Spleen (tissue), 11 donors: Measurements from ENCODE around the gene MB. TPM values are rescaled to one million over a fixed set of nuclear protein-coding genes. Genes with fewer than 3 reads are reported as not detected.

Experiments
- DNase-seq: peaks from one replicate; pipeline ENCODE4 v3.0.0-alpha.2; 2020
- H3K27ac ChIP-seq, 8 donors: fragments of 200-600 bp; sonication (generic) in 7 of 8; 1 replicate in 4 of 8; 2 replicates in 4 of 8; pipeline versions ENCODE4 v1.5.0 to v1.8.0; 2016 to 2021; ENCODE audit warnings: inconsistent platforms in 4 of 8, mild to moderate bottlenecking in 4 of 8, moderate library complexity in 1 of 8
- H3K27me3 ChIP-seq, 7 donors: fragments of 200-600 bp; sonication (generic) in 6 of 7; replicated peaks in 1 of 7; 1 replicate in 4 of 7; 2 replicates in 3 of 7; pipeline versions ENCODE4 v1.5.0 to v1.8.0; 2016 to 2021; ENCODE audit warnings: inconsistent platforms in 3 of 7, mild to moderate bottlenecking in 1 of 7
- H3K36me3 ChIP-seq, 6 donors: fragments of 200-600 bp; sonication (generic) in 5 of 6; 1 replicate in 4 of 6; 2 replicates in 2 of 6; pipeline versions ENCODE4 v1.5.0 to v1.8.0; 2016 to 2021; ENCODE audit warnings: inconsistent platforms in 2 of 6
- H3K4me1 ChIP-seq, 6 donors: fragments of 200-600 bp; sonication (generic) in 5 of 6; 1 replicate in 3 of 6; 2 replicates in 3 of 6; pipeline versions ENCODE4 v1.5.0 to v1.8.0; 2016 to 2021; ENCODE audit warnings: inconsistent platforms in 3 of 6
- H3K4me3 ChIP-seq, 8 donors: fragments of 200-600 bp; sonication (generic) in 7 of 8; 1 replicate in 4 of 8; 2 replicates in 4 of 8; pipeline versions ENCODE4 v1.5.0 to v1.8.0; 2016 to 2021; ENCODE audit warnings: inconsistent platforms in 4 of 8, mild to moderate bottlenecking in 4 of 8, moderate library complexity in 2 of 8
- H3K9me3 ChIP-seq, 8 donors: fragments of 200-600 bp; sonication (generic) in 7 of 8; 1 replicate in 4 of 8; 2 replicates in 4 of 8; pipeline versions ENCODE4 v1.5.0 to v1.8.0; 2016 to 2021; ENCODE audit warnings: inconsistent platforms in 4 of 8
- POLR2A ChIP-seq, 3 donors: fragments of 450-650 bp; IDR thresholded peaks; one replicate each; pipeline ENCODE4 v1.5.1; 2017; ENCODE audit warnings: antibody characterized with exemption in 3 of 3, mild to moderate bottlenecking in 1 of 3
- POLR2AphosphoS5 ChIP-seq, 3 donors: sonication (generic); formaldehyde crosslinking; IDR thresholded peaks; one replicate each; pipeline ENCODE4 v1.5.1; 2017; ENCODE audit warnings: antibody characterized with exemption in 3 of 3
- WGBS, 5 donors: extraction: QIAGEN DNeasy Blood & Tissue Kit in 3 of 5; methylation state at CpG; one replicate each; pipeline versions ENCODE4 v1.1.5 to v1.1.7; 2013 to 2018; 5-methylcytosine and 5-hydroxymethylcytosine counted together
- intact Hi-C: fragments of 100-400 bp; cut with DNase I; formaldehyde crosslinking; loops from one replicate; pipeline ENCODE4 v1.15.0; 2023; ENCODE audit warnings: low total_unique reads
- polyA plus RNA-seq, 3 donors: library from polyadenylated mRNA; stranded (reverse); fragments of 200-250 nt; gene quantifications; one replicate each; pipeline ENCODE4 v1.2.1, GENCODE V29; 2013
- total RNA-seq, 7 donors: library from RNA; depleted of rRNA in 3 of 7; stranded (reverse); fragments of >200 nt in 3 of 7; fragmentation: NEBNext Ultra II Directional in 4 of 7; extraction: Animal tissue kit (Norgen Biotek cat#: 25700) in 4 of 7; gene quantifications; one replicate each; pipeline versions ENCODE4 v1.1.0 to v1.2.1, GENCODE V29; 2016 to 2021
- TF ChIP-seq, protein P1 (sequence below), 11 experiments: fragments of 200-600 bp in 7 of 11; fragments of 450-650 bp in 4 of 11; sonication (generic) in 4 of 11; IDR thresholded peaks in 8 of 11; conservative IDR thresholded peaks in 3 of 11; 1 replicate in 7 of 11; 2 replicates in 4 of 11; pipeline versions ENCODE4 v1.4.0 to v1.8.0; 2016 to 2021; ENCODE audit warnings: antibody characterized with exemption in 11 of 11, inconsistent platforms in 4 of 11, mild to moderate bottlenecking in 1 of 11
- donor health status: healthy with polysubstance abuse.
- donor health status: DM: no; HTN: no; CAD: no; lungs with moderate emphysema.
- donor health status: DM: no; HTN: no; CAD: no.
- donor health status: Bipolar disorder and iron deficiency.
- donor health status: healthy.
- donor health status: DM: no; HTN: no; CAD: no.
- donor health status: DM: yes; HTN: yes; CAD: no.

The MB gene
- total and polyA plus RNA-seq, 10 donors, result 0.64 to 5.0 (median 1.1) TPM; not detected in 6

DNA sequence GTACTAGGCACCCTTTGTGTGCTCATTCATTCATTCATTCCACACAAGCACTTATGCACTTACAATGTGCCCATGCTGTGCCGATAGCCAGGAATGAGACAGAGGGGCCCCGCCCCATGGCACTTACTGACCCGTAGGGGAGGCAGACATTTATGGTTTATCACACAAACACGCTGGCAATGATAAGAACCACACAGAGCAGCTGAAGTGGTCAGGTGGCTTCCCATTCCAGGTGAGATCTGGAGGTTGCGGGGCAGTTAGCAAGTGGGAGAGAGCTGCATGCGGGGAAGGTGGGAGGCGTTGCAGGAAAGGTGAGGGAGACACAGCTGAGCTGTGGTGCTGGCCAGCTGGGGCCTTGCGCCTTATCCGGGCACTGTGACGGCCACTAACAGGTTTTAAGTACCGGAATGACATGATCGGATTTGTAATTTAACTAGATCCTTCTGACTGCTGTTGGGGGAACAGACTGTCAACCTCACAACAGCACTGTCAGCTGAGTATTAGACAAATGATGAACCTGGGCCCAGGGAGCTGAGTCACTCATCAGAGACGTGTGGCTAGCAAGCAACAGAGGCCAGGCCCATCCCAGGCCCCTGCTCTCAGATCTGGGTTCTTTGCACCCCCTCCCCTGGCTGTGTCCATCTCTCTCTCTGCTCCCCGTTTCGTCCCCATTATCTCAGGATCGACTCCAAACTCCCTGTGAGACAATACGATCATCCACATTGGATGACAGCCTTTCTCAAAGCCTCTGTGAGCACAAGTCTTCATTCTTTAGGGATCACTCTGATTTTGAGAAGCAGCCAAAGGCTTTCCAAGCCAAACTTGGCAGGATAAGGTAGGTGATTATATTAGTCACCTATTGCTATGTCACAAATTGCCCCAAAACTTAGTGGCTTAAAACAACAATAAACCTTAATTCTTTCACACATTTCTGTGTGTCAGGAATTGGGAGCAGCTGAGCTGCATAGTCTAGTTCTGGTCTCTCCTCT is 48.1 kb downstream of the MB start:
- intact Hi-C loops, result no loop called here
- DNase-seq, result no peak
- Histone ChIP-seq H3K27ac (no peak overlapping the region), H3K4me1 (peaks cover 0 to 6% (median 0%) of the 10 kb centered on the region in 6 donors), H3K27me3 (peaks cover 0 to 34% (median 0%) of the 10 kb centered on the region in 7 donors), H3K4me3 (no peak overlapping the region), H3K9me3 (no peaks in the 10 kb centered on the region), H3K36me3 (no peaks in the 10 kb centered on the region)
- 78 to 91% (median 88%) methylated on average over 17 of the region's 17 CpGs for WGBS, 5 donors
- TF ChIP-seq POLR2AphosphoS5 (IDR thresholded peaks at IDR 0.05), result no peak
- TF ChIP-seq POLR2A (IDR thresholded peaks at IDR 0.05), result no peak
- TF ChIP-seq, protein P1, sequence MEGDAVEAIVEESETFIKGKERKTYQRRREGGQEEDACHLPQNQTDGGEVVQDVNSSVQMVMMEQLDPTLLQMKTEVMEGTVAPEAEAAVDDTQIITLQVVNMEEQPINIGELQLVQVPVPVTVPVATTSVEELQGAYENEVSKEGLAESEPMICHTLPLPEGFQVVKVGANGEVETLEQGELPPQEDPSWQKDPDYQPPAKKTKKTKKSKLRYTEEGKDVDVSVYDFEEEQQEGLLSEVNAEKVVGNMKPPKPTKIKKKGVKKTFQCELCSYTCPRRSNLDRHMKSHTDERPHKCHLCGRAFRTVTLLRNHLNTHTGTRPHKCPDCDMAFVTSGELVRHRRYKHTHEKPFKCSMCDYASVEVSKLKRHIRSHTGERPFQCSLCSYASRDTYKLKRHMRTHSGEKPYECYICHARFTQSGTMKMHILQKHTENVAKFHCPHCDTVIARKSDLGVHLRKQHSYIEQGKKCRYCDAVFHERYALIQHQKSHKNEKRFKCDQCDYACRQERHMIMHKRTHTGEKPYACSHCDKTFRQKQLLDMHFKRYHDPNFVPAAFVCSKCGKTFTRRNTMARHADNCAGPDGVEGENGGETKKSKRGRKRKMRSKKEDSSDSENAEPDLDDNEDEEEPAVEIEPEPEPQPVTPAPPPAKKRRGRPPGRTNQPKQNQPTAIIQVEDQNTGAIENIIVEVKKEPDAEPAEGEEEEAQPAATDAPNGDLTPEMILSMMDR (IDR thresholded peaks at IDR 0.05 in 8 of 11, conservative IDR thresholded peaks at IDR 0.05 in 3 of 11), result no peak

DNA sequence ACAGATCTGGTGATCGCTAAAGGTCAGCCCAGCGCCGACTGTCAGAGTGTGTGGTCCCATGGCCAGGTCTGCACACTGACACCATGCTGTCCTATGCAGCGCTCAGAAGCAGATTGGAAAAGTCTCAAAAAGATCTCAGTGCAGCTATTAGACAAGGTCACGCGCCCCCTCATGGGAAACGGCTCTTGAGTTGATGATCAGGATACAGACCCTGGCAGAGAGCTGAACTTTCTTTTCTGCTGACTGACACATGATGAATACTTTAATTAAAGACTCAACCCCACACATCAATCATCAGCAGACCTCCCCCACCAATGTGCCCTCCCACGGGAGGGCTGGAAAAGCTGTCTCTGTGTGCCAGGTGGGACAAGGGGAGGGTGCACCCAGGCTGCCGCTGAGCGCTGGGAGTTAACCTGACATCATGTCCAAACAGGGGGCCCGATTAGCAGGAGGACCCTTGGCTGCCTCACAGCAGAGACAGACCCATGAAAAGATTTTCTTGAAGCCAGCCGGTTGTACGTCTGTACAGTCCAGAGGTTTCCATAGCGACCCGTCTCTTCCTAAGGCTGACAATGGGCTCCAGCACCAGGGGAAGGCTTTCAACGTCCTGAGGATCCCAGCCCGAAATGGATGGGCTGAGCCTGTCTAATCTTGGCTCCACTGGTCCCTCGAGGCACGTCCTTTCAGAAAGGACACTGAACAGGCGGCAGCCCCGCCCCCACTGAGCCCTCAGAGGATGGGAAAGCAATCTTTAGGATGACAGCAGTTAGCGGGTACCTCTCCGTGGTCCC is 49.6 kb downstream of the MB start:
- intact Hi-C loops, result no loop called here
- Histone ChIP-seq H3K36me3 (no peaks in the 10 kb centered on the region), H3K4me1 (peaks cover 0 to 6% (median 0%) of the 10 kb centered on the region in 6 donors), H3K4me3 (no peak overlapping the region), H3K27me3 (peaks cover 0 to 38% (median 0%) of the 10 kb centered on the region in 7 donors), H3K9me3 (no peaks in the 10 kb centered on the region), H3K27ac (no peak overlapping the region)
- DNase-seq, result no peak
- TF ChIP-seq POLR2AphosphoS5 (IDR thresholded peaks at IDR 0.05) (no peak), POLR2A (IDR thresholded peaks at IDR 0.05) (no peak)
- TF ChIP-seq, protein P1 (IDR thresholded peaks at IDR 0.05 in 8 of 11, conservative IDR thresholded peaks at IDR 0.05 in 3 of 11), result no peak
- WGBS, 5 donors, result 60 to 79% (median 67%) methylated on average over 23 of the region's 23 CpGs

DNA sequence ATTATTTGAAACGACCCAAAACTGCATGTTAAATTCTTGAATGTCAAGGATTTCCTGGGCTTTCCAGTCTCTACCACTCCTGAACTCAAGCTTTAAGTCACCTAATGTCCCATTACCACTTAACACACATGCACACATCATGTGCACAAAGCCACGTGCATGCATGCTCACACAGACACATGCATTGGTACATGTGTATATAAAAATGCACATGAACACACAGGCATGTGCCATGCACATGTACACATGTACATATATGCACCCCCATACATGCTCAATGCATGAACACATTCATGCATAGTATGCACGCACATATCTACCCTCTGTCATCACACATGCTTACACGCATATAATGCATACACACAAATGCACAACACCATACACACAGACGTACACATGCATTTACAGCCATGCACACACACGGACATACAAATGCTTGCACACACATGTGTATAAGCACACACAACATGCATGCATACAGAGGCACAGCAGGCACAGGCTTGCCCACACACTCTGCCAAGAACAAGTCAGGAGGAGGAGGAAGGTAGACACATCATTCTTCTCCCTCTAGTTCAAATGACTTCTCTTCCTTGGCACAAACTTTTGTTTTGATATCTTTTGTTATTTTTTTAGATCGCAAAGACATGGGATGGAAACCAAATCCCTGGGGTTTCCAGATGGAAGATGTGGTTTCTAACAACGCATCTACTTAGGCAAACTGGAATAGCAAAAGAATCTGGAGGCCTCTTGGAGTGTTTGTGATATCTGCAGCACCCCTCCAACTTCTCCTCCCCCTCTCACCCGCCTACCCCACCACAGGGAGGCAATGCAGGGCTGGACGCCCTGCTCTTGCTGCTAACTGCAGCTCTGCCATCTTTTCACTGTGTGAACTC is 51.9 kb downstream of the MB start:
- H3K4me1 ChIP-seq, result peaks cover 0 to 6% (median 0%) of the 10 kb centered on the region in 6 donors
- H3K9me3 ChIP-seq, result no peaks in the 10 kb centered on the region
- DNase-seq, result no peak
- WGBS, 5 donors, result 69 to 86% (median 76%) methylated on average over 10 of the region's 10 CpGs
- H3K4me3 ChIP-seq, result no peak overlapping the region
- no peak overlapping the region for H3K27ac ChIP-seq
- TF ChIP-seq POLR2AphosphoS5 (IDR thresholded peaks at IDR 0.05), result no peak
- intact Hi-C loops, result no loop called here
- H3K36me3 ChIP-seq, result no peaks in the 10 kb centered on the region
- H3K27me3 ChIP-seq, result peaks cover 0 to 59% (median 0%) of the 10 kb centered on the region in 7 donors

DNA sequence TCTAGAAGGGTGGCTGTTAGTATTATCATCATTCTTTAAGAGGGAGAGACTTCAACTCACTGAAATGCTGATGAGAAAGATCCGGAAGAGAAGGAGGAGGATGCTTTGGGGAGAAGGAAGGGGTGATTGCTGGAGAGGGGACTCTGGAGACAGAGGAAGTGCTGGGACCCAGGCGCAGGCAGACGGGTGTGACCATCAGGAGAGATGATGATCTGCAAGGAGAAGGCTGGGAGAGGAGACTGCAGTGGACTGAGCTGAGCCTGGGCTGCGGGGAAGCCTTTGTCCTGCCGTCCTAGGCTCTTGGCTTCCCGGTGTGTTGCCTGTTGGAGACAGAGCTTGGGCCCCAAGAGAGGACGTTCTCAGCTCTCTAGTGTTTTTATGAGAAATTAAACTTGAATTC is 53.9 kb downstream of the MB start:
- WGBS, 5 donors, result 72 to 81% (median 78%) methylated on average over 7 of the region's 7 CpGs
- intact Hi-C loops, result no loop called here

More for the DNA sequence above, 53.9 kb downstream of the MB start:
- peaks cover 0 to 6% (median 0%) of the 10 kb centered on the region in 6 donors for H3K4me1 ChIP-seq
- no peaks in the 10 kb centered on the region for H3K36me3 ChIP-seq
- no peak overlapping the region for H3K27ac ChIP-seq
- TF ChIP-seq, protein P1 (IDR thresholded peaks at IDR 0.05 in 8 of 11, conservative IDR thresholded peaks at IDR 0.05 in 3 of 11), result no peak
- no peak for TF ChIP-seq POLR2AphosphoS5 (IDR thresholded peaks at IDR 0.05)
- no peak for TF ChIP-seq POLR2A (IDR thresholded peaks at IDR 0.05)
- no peak overlapping the region for H3K4me3 ChIP-seq
- no peak for DNase-seq
- H3K9me3 ChIP-seq, result no peaks in the 10 kb centered on the region
- H3K27me3 ChIP-seq, result peaks cover 0 to 60% (median 0%) of the 10 kb centered on the region in 7 donors
